Nasal cavity respiratory epithelium epithelial cell of viscerocranial mucosa (primary cell): ENCODE data around the gene ZNF57. TPM values are rescaled to one million over a fixed set of nuclear protein-coding genes. Genes with fewer than 3 reads are reported as not detected.

ENCODE experiments used
- total RNA-seq: library from RNA; depleted of rRNA; stranded (reverse); fragments of >200 nt; gene quantifications from 2 replicates; pipeline ENCODE4 v1.2.3, GENCODE V29; 2014

Gene ZNF57
- total RNA-seq, result 15.4 and 16.1 TPM in 2 replicates

GRCh38 chr19:2900296-2901252 is at the start of gene ZNF57:
Gene ZNF57, plus strand, starts transcription at chr19:2900928. Its CDS starts 118 bp downstream, at chr19:2901046.

GRCh38 chr19:2867025-2867991 is 33.4 kb upstream of the ZNF57 start, which contains the start of gene ZNF556:
Gene ZNF556, plus strand, starts transcription at chr19:2867335. Its CDS starts 87 bp downstream, at chr19:2867422.

GRCh38 chr19:2944775-2945574 is 44.2 kb downstream of the ZNF57 start, which contains the start of gene ZNF77:
Gene ZNF77, minus strand, starts transcription at chr19:2944971. Its CDS starts 131 bp downstream, at chr19:2944840.

Other genes with a start within 250 kb of the ZNF57 start
- under 0.01 and 0.14 TPM in 2 replicates for gene GNG7, start 198.2 kb upstream of the ZNF57 start, total RNA-seq
- 0.34 and 0.71 TPM in 2 replicates for gene DIRAS1, start 179.6 kb upstream of the ZNF57 start, total RNA-seq
- 29.7 and 40.6 TPM in 2 replicates for gene SLC39A3, start 160.9 kb upstream of the ZNF57 start, total RNA-seq
- 30.1 and 41.6 TPM in 2 replicates for gene SGTA, start 117.7 kb upstream of the ZNF57 start, total RNA-seq
- gene THOP1, start 115.4 kb upstream of the ZNF57 start, total RNA-seq, result 37.6 and 85.9 TPM in 2 replicates
- gene ZNF554, start 81.1 kb upstream of the ZNF57 start, total RNA-seq, result 4.1 and 6.6 TPM in 2 replicates
- gene ZNF555, start 59.5 kb upstream of the ZNF57 start, total RNA-seq, result 7.2 and 8.8 TPM in 2 replicates
- gene ZNF556, start 33.6 kb upstream of the ZNF57 start, total RNA-seq, result 0.34 and 0.71 TPM in 2 replicates
- 10.3 and 12.3 TPM in 2 replicates for gene ZNF77, start 44.0 kb downstream of the ZNF57 start, total RNA-seq
- 0.28 TPM in 1 of 2 replicates, not detected in the other for gene TLE6, start 76.6 kb downstream of the ZNF57 start, total RNA-seq
- 0.34 and 3.9 TPM in 2 replicates for gene TLE2, start 128.4 kb downstream of the ZNF57 start, total RNA-seq
- 85.4 and 251 TPM in 2 replicates for gene TLE5, start 161.6 kb downstream of the ZNF57 start, total RNA-seq
- gene GNA11, start 193.4 kb downstream of the ZNF57 start, total RNA-seq, result 44.8 and 62.5 TPM in 2 replicates
- 93.0 and 95.7 TPM in 2 replicates for gene GNA15, start 235.1 kb downstream of the ZNF57 start, total RNA-seq